GM18909 (cell line): ENCODE results near the gene ADCY1.
A peak's percentile ranks its signal among the peaks of the same experiment; 100 is the strongest.
"Not testable (repeated sequence)": the region's sequence is repeated elsewhere in the genome, so short reads cannot be mapped to it uniquely, and the experiment has no call there.

ENCODE experiments used
- ATAC-seq: cut with Tn5 transposase; IDR thresholded peaks from one replicate; pipeline ENCODE4 v1.9.1; 2021; ENCODE audit warnings: mild to moderate bottlenecking; ENCODE audit not compliant: unreplicated experiment, poor library complexity

Gene ADCY1

GRCh38 chr7:45725231-45725630, 151.1 kb downstream of the ADCY1 start:
- not testable (repeated sequence) for ATAC-seq

DNA sequence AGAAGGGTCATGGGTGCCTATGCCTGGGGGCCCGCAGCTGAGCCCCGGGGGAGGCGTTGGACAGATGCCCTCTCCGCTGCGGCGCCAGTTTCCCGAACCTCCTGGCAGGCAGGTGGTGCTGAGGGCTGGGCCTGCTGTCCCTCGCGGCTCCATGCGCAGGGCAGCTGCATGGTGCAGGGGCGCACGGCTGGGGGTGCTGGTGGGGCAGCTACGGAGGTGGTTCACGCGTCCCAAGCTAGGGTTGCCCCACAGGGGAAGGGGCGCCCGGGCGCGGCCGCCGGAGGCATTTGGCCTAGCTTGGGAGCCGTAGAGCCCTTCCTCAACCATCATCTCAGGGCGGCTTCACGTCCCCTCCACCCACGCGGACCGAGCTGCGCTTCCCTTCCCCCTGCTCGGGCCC, 152.7 kb downstream of the ADCY1 start:
- ATAC-seq: no peak

DNA sequence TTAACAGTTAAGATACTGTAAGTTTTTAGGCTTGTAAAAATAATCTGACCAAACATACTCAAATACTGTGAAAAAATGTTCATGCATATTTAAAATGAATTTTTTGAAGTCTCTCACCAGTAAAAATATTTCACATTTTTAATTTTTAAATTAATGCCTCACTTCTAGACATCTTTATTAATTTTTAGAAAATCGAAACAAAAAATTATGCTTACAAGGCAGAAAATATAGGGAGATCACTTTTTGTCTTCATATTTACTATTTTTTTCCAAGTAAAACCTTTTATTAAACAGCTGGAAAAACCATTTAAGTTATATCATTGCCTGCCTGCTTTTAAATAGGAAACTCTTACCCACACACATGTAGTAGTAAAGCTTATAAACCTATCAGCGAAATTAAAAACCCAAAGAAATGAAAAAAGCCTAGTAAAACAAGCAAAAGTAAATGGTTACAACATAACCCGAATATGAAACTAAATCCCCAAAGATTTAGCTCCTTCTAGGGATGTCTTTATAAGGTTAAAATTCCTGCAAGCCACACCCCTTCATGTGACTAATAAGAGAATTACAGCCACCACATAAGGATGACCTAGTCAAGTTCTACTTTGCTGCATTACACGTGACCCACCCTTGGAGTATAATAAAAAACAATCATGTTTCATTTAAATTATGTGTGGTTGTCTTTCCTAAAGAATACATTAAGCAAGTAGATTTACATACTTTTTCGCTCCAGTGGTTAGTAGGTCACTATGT, 157.7 kb downstream of the ADCY1 start:
- not testable (repeated sequence) for ATAC-seq

DNA sequence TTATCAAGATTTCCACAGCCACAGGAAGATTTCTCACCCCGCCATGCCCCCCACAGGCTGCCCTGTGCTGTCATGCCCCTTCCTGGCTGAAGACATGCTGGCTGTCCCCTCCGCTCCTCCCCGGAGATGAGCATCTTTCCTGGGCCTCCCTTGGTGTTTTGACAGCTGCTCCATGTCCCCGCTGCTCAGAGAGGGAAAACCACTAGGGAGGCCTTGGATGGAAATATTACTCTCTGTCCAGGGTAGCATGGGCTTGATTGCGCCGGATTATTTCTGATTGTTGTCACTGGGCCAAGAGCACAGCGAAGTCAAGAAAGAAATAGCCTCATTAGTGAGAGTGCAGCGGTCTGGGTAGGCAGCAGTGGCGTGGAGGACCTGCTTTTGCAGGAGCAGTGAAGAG, 164.8 kb downstream of the ADCY1 start:
- not testable (repeated sequence) for ATAC-seq

- not testable (repeated sequence) for ATAC-seq
These were observed 166.4 kb downstream of the ADCY1 start for GRCh38 chr7:45740573-45740972.

GRCh38 chr7:45748976-45749375, 174.8 kb downstream of the ADCY1 start:
- not testable (repeated sequence) for ATAC-seq

DNA sequence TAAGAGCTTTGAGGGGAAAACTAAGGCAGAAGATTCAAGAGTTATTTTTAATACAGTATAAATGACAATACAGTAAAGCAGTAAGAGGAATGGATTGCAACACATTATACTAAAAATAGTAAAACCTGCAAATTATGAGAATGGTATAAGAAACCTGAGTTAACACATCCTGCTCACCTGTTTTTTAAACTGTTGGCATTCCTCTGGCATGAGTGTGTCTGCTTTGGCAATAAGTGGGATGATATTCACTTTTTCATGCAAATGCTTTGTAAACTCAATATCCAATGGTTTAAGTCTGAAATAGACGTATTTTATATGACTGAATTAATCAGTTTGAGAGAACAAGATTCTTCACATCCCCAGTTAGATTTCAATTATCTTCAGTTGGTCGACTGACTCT, 177.2 kb downstream of the ADCY1 start:
- ATAC-seq: not testable (repeated sequence)

DNA sequence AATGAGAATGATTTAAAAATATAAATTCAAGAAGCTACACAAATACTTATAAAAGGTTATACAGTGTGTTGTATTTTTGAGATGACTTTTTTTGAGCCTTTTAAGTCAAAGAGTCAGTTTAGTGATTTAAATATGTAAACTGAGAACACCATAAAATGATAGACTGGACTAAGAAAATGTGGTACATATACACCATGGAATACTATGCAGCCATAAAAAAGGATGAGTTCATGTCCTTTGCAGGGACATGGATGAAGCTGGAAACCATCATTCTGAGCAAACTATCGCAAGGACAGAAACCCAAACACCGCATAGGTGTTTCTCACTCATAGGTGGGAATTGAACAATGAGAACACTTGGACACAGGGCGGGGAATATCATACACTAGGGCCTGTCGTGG, 182.2 kb downstream of the ADCY1 start:
- ATAC-seq: not testable (repeated sequence)

GRCh38 chr7:45756757-45757156, 182.6 kb downstream of the ADCY1 start:
- not testable (repeated sequence) for ATAC-seq

- not testable (repeated sequence) for ATAC-seq
These were observed 185.3 kb downstream of the ADCY1 start for GRCh38 chr7:45759464-45759863.

- ATAC-seq: not testable (repeated sequence)
These were observed 187.5 kb downstream of the ADCY1 start for GRCh38 chr7:45761545-45762205.

DNA sequence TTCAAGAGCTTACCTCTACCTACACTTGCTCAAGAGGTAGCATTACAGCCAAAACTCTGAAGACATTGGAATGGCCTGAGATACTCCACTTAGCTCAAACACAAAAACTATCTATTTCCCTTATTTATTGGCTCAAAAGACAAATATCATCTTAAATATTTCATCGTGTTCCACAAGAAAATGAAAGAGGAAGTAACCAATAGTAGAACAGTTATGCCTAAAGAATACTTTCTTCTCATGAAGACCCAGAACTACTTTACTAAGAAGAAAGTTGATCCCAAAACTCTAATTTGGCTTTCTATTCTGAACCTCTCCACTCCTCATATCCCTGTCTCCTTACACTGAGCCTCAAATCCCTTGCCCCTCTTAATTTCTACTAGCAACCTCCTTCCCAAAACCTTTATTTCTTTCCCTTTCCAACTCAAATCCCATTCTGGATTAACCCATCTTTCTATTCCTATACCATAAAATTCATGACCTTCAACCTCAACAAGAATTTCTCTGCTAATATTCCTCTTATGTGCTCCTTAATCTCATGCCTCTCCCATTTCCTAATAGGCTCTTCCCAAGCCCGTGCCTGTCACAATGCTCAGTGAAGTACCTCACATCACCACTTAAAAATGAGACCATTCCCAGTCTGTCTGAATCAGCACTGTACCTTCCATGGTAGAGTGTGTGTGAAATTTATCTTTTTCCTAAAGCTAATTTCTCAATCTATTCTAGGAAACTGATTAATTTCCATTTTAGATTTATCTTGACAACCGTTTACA, 188.2 kb downstream of the ADCY1 start:
- not testable (repeated sequence) for ATAC-seq

DNA sequence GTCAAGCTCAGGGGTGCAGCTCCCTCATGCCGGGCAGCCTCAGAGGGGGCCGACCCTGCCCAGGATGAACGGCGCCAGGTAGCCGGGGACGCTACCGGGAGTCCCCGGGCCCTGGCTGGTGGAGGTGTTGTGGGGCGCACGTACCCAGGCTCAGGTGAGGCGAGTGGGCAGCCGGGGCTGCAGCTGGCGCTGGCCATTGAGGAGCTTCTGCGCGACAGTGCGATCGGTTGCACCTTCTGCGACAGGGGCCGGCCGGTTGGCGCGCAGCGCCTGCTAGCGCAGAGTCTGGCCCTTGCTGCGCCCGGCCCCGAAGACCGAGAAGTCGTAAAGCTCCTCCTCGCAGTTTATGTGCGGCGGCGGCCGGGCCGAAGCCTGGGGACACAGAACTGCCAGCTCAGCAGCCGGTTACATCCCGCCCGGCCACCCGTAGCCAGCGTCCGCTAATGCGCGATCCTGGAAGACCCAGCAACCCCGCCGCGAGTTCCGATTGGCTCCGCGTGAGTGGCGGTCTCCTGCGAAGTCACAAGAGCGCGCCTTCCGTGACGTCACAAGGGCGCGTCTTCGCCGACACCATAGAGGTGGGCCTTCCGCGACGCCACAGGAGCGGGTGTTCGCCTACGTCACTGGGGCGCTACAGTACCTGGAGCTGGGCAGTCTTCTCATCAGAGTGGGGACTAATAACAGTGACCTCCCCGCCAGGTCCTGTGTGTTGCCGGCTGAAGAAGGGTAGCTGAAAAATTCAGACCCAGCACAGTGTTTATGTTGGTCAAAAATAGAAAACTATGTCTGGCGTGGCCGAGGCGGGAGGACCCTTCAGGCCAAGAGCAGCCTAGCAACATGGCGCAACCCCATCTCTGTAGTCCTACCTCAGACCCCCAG, 194.6 kb downstream of the ADCY1 start:
- peak; percentile 100 for ATAC-seq

GRCh38 chr7:45769626-45770025, 195.5 kb downstream of the ADCY1 start:
- not testable (repeated sequence) for ATAC-seq
